Measurements from ENCODE around the gene PABPN1. TPM values are rescaled to one million over a fixed set of nuclear protein-coding genes. Genes with fewer than 3 reads are reported as not detected.

PABPN1 gene
- total and polyA plus RNA-seq, 2 donors: 96.4 to 164 TPM

DNA sequence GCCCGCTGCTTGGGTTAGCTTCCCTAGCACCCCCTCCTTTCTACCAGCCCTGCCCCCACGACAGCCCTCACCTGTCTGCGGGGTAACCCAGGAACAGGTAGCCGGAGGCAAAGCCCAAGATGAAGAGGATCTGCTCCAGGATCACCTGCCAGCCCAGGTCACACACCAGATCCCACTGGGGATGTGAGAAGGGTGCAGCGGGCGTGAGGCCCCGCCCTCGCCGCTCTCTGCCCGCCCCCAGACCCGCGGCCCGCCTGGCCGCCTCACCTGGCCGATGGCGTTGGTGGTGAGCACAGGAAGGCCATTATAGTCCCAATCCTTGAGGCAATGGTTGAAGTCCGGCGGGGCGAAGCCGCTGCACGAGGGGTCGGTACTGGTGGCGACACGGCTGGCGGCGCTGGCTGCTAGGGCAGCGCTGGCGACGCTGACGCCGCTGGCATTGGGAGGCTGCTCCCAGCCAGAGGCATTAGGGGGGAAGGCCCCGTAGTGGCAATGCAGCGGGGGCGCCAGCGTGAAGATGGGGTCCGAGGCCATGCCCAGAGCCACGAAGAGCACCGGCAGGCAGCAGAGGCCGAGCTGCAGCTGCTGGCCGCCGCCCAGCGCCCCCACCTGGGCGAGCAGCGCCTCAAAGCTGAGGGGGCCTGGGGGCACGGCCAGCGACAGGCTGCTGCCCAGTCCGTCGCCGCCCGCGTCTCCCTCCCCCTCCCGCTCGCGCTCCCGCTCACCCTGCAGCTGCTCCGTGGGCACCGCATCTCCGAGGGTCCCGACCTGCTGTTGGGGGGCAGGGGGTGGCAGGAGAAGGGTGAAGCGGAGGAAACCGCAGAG lies 30.6 kb downstream of the PABPN1 start:
- Histone ChIP-seq H3K4me3 (ENCODE audit: low read length in 2 of 2) (peak overlapping the region; percentile 29 to 51), H3K27me3 (ENCODE audit: control insufficient read depth in 2 of 2, insufficient read depth in 1 of 2, low read length in 1 of 2) (peaks cover 41 to 66% of the 10 kb centered on the region in 2 donors), H3K36me3 (ENCODE audit: control insufficient read depth in 2 of 2, insufficient read depth in 2 of 2, low read length in 1 of 2) (no peaks in the 10 kb centered on the region), H3K9me3 (ENCODE audit: control insufficient read depth in 2 of 2, insufficient read depth in 1 of 2, low read length in 1 of 2) (peaks cover 0 to 1% of the 10 kb centered on the region in 2 donors), H3K4me1 (ENCODE audit: control insufficient read depth in 2 of 2, insufficient read depth in 2 of 2, low read length in 2 of 2) (peaks cover 0 to 4% of the 10 kb centered on the region in 2 donors), H3K27ac (ENCODE audit: low read depth in 1 of 2, low read length in 1 of 2) (no peak overlapping the region)
- no peak for DNase-seq (ENCODE audit: low read depth in 6 of 9, low spot score in 9 of 9)
- WGBS: 18% methylated on average over 61 of the region's 61 CpGs

DNA sequence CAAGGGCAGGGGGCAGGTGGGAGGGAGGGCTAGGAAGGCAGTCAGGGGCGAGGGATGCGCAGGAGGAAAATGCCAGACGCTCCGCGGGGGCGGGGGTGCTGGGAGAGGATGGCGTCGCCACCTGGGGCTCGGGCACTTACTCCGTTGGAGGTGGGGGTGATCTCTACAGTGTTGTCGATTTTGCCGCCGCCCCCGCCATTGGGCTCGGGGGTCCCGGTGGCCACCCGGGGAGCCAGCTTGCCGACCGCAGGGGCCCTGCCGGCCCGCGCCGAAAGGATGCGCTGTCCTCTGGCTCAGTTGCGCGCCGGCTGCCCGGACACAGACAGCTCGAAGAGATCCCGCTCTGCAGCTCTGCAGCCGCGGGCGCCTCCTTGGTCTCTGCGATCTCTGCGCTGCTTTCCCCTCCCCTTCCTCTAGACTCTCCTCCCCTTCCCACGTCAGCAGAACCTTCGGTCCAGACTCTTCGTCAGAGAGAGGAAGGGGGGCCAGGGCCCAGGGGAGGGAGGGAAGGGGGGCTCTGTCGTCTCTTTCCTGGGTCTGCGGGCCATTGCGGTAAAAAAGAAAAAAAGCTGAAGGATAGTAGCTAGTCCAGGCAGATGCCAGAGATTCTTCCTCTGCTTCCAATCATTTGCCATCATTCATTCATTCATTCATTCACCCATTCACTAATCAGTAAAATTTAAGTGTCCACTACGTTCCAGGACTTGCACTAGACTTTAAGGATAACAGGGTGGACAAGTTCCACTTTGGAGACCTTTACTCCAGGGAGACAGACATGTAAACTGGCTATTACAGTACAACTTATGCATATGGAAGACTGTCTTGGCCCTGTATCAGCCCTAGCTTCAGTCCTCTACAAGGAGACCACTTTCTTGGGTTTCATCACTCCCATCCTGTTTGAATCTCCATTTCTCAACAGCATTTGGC lies 31.5 kb downstream of the PABPN1 start, which contains the start of gene SLC22A17:
SLC22A17 (minus strand) TSS at position 382 of the 927 bp plus-strand sequence.
- Histone ChIP-seq H3K27ac (ENCODE audit: low read depth in 1 of 2, low read length in 1 of 2) (no peak within 1 kb of the TSS), H3K27me3 (ENCODE audit: control insufficient read depth in 2 of 2, insufficient read depth in 1 of 2, low read length in 1 of 2) (peaks cover 41 to 72% of the 10 kb centered on the region in 2 donors), H3K36me3 (ENCODE audit: control insufficient read depth in 2 of 2, insufficient read depth in 2 of 2, low read length in 1 of 2) (no peaks in the 10 kb centered on the region), H3K4me3 (ENCODE audit: low read length in 2 of 2) (peak within 1 kb of the TSS; percentile 29 to 51), H3K4me1 (ENCODE audit: control insufficient read depth in 2 of 2, insufficient read depth in 2 of 2, low read length in 2 of 2) (peaks cover 0 to 4% of the 10 kb centered on the region in 2 donors), H3K9me3 (ENCODE audit: control insufficient read depth in 2 of 2, insufficient read depth in 1 of 2, low read length in 1 of 2) (peaks cover 0 to 1% of the 10 kb centered on the region in 2 donors)
- 2% methylated on average over 42 of the region's 42 CpGs for WGBS
- peak in 6 of 9 donors; percentile 9 to 48 (median 14) for DNase-seq (ENCODE audit: low read depth in 6 of 9, low spot score in 9 of 9)

DNA sequence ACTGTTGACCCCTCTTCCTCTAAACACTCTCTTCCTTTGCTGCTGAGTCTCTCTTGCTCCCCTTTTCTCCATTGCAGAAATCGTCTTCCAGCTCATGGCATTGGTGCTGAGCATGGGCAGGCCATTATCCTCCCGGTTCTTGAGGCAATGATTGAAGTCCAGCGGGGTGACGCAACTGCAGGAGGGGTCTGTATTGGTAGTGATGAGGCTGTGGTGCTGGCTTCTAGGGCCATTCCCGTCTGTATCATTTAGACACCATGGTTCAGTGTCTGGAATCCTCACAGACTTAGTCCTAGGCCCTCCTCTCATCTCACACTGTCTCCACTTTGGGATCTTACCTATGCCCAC lies 32.1 kb downstream of the PABPN1 start:
- Histone ChIP-seq H3K9me3 (ENCODE audit: control insufficient read depth in 2 of 2, insufficient read depth in 1 of 2, low read length in 1 of 2) (peaks cover 0 to 1% of the 10 kb centered on the region in 2 donors), H3K27me3 (ENCODE audit: control insufficient read depth in 2 of 2, insufficient read depth in 1 of 2, low read length in 1 of 2) (peaks cover 41 to 72% of the 10 kb centered on the region in 2 donors), H3K4me3 (ENCODE audit: low read length in 2 of 2) (no peak overlapping the region), H3K36me3 (ENCODE audit: control insufficient read depth in 2 of 2, insufficient read depth in 2 of 2, low read length in 1 of 2) (no peaks in the 10 kb centered on the region), H3K4me1 (ENCODE audit: control insufficient read depth in 2 of 2, insufficient read depth in 2 of 2, low read length in 2 of 2) (peaks cover 0 to 4% of the 10 kb centered on the region in 2 donors), H3K27ac (ENCODE audit: low read depth in 1 of 2, low read length in 1 of 2) (no peak overlapping the region)
- 87% methylated on average over 5 of the region's 5 CpGs for WGBS
- no peak for DNase-seq (ENCODE audit: low read depth in 6 of 9, low spot score in 9 of 9)

DNA sequence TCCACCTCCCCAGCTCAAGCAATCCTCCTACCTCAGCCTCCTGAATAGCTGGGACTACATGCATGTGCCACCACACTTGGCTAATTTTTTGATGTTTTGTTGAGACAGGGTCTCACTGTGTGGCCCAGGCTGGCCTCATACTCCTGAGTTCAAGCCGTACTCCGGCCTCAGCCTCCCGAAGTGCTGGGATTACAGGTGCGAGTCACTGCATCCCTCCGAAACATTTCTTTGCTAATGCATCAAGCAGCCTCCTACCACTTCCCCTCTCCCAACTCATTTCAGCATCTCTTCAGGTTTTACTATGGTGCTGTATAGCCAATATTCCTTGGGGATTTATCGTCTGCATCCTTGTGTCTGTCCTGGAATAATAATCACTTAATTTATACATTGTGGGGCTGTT lies 33.7 kb downstream of the PABPN1 start:
- H3K4me1 ChIP-seq (ENCODE audit: control insufficient read depth in 2 of 2, insufficient read depth in 2 of 2, low read length in 2 of 2): peaks cover 0 to 4% of the 10 kb centered on the region in 2 donors
- no peak overlapping the region for H3K27ac ChIP-seq (ENCODE audit: low read depth in 1 of 2, low read length in 1 of 2)
- 87% methylated on average over 6 of the region's 6 CpGs for WGBS
- H3K4me3 ChIP-seq (ENCODE audit: low read length in 2 of 2): no peak overlapping the region
- peaks cover 41 to 75% of the 10 kb centered on the region in 2 donors for H3K27me3 ChIP-seq (ENCODE audit: control insufficient read depth in 2 of 2, insufficient read depth in 1 of 2, low read length in 1 of 2)
- no peak for DNase-seq (ENCODE audit: low read depth in 6 of 9, low spot score in 9 of 9)
- no peaks in the 10 kb centered on the region for H3K36me3 ChIP-seq (ENCODE audit: control insufficient read depth in 2 of 2, insufficient read depth in 2 of 2, low read length in 1 of 2)
- peaks cover 0 to 1% of the 10 kb centered on the region in 2 donors for H3K9me3 ChIP-seq (ENCODE audit: control insufficient read depth in 2 of 2, insufficient read depth in 1 of 2, low read length in 1 of 2)

DNA sequence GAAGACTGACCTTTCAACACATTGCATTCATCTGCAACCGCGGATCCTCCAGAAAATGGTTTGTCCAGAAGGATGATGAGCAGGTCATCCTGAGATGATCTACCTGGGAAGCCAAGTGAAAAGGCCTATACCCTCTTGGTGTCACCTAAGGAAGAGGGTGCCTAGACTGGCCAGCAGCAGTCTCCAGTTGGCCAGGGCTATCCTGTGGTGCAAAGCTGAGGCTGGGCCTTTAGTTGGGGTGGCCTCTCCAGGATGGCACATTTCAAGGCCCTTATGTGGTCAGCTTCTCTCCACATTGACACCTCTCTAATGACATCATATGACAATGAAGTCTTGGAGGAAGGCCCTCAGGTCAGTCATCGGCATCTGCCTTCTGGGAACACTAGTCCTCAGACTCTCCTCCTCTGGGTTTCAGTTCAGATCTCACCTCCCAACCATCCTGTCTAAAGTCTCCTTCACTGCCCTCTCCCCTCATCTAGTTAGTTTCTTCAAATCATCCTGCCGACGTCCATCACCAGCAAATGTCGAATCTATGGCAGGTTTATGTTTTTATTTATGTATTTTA lies 34.7 kb downstream of the PABPN1 start:
- Histone ChIP-seq H3K9me3 (ENCODE audit: control insufficient read depth in 2 of 2, insufficient read depth in 1 of 2, low read length in 1 of 2) (peaks cover 0 to 1% of the 10 kb centered on the region in 2 donors), H3K4me1 (ENCODE audit: control insufficient read depth in 2 of 2, insufficient read depth in 2 of 2, low read length in 2 of 2) (peaks cover 0 to 4% of the 10 kb centered on the region in 2 donors), H3K27me3 (ENCODE audit: control insufficient read depth in 2 of 2, insufficient read depth in 1 of 2, low read length in 1 of 2) (peaks cover 38 to 71% of the 10 kb centered on the region in 2 donors), H3K36me3 (ENCODE audit: control insufficient read depth in 2 of 2, insufficient read depth in 2 of 2, low read length in 1 of 2) (no peaks in the 10 kb centered on the region), H3K4me3 (ENCODE audit: low read length in 2 of 2) (no peak overlapping the region), H3K27ac (ENCODE audit: low read depth in 1 of 2, low read length in 1 of 2) (no peak overlapping the region)
- DNase-seq (ENCODE audit: low read depth in 6 of 9, low spot score in 9 of 9): no peak
- 94% methylated on average over 6 of the region's 6 CpGs for WGBS

DNA sequence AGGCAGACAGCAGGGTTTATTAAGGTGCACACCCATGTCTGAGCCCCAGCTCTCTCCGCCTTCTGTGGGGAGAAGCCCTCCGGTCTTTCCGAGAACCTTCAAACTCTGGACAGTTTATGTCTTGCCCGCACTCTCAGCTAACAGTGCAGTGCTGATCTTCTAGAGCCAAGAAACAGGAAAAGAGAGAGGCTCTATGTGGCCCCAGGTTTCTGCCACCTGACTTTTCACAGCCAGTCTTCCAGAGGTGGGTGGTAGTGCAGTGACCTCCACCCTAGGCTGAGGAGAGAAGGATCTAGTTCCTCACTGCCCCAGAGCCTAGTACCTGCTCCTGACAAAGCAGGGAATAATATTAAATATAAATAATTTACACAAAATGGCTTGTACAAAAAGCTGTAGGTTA lies 35.4 kb downstream of the PABPN1 start:
- Histone ChIP-seq H3K36me3 (ENCODE audit: control insufficient read depth in 2 of 2, insufficient read depth in 2 of 2, low read length in 1 of 2) (no peaks in the 10 kb centered on the region), H3K4me1 (ENCODE audit: control insufficient read depth in 2 of 2, insufficient read depth in 2 of 2, low read length in 2 of 2) (peaks cover 0 to 3% of the 10 kb centered on the region in 2 donors), H3K4me3 (ENCODE audit: low read length in 2 of 2) (no peak overlapping the region), H3K9me3 (ENCODE audit: control insufficient read depth in 2 of 2, insufficient read depth in 1 of 2, low read length in 1 of 2) (peaks cover 0 to 1% of the 10 kb centered on the region in 2 donors), H3K27me3 (ENCODE audit: control insufficient read depth in 2 of 2, insufficient read depth in 1 of 2, low read length in 1 of 2) (peaks cover 30 to 66% of the 10 kb centered on the region in 2 donors), H3K27ac (ENCODE audit: low read depth in 1 of 2, low read length in 1 of 2) (no peak overlapping the region)
- 95% methylated on average over 4 of the region's 4 CpGs for WGBS
- DNase-seq (ENCODE audit: low read depth in 6 of 9, low spot score in 9 of 9): no peak

DNA sequence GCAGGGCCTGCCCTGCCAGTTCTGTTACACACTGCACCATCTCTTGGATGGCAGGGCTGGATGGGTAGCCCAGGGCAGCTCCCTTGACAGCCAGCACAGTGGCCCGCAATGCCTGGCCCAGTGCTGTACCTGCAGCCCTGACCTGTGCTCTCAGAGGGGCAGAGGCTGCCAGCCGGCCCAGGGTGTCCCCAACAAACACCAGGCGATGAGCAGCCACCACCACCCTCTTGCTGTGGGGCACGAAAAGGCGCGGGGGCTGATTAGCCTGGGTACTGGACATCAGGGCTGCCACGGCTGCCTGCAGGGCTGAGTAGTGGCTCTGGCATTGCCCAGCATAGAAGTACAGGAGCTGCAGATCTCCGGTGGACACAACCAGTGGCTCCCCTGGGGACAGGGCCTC lies 36.0 kb downstream of the PABPN1 start:
- Histone ChIP-seq H3K36me3 (ENCODE audit: control insufficient read depth in 2 of 2, insufficient read depth in 2 of 2, low read length in 1 of 2) (no peaks in the 10 kb centered on the region), H3K27me3 (ENCODE audit: control insufficient read depth in 2 of 2, insufficient read depth in 1 of 2, low read length in 1 of 2) (peaks cover 25 to 65% of the 10 kb centered on the region in 2 donors), H3K4me3 (ENCODE audit: low read length in 2 of 2) (no peak overlapping the region)

DNA sequence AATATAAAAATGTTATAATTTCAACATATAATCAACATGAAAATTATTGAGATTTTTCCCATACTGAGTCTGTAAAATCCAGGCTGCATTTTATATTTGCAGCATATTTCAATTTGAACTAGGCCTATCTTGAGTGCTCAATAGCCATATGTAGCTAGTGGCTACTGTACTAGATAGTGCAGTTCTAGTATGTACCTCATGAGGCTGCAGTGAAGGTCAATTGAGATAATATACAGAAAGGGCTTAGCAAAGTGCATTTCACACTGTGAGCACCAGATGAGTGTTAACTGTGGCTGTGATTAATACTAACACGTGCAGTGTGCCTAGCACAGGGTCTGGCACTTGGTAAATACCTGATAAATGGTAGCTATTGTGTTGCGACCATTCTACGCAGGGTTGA lies 36.8 kb downstream of the PABPN1 start:
- no peaks in the 10 kb centered on the region for H3K9me3 ChIP-seq (ENCODE audit: control insufficient read depth in 2 of 2, insufficient read depth in 1 of 2, low read length in 1 of 2)
- 95% methylated on average over 3 of the region's 3 CpGs for WGBS

More for the DNA sequence above, 36.0 kb downstream of the PABPN1 start:
- WGBS: 96% methylated on average over 8 of the region's 8 CpGs
- DNase-seq (ENCODE audit: low read depth in 6 of 9, low spot score in 9 of 9): no peak
- Histone ChIP-seq H3K9me3 (ENCODE audit: control insufficient read depth in 2 of 2, insufficient read depth in 1 of 2, low read length in 1 of 2) (no peaks in the 10 kb centered on the region), H3K4me1 (ENCODE audit: control insufficient read depth in 2 of 2, insufficient read depth in 2 of 2, low read length in 2 of 2) (no peaks in the 10 kb centered on the region), H3K27ac (ENCODE audit: low read depth in 1 of 2, low read length in 1 of 2) (no peak overlapping the region)

More for the DNA sequence above, 36.8 kb downstream of the PABPN1 start:
- Histone ChIP-seq H3K27me3 (ENCODE audit: control insufficient read depth in 2 of 2, insufficient read depth in 1 of 2, low read length in 1 of 2) (peaks cover 18 to 60% of the 10 kb centered on the region in 2 donors), H3K4me3 (ENCODE audit: low read length in 2 of 2) (no peak overlapping the region), H3K4me1 (ENCODE audit: control insufficient read depth in 2 of 2, insufficient read depth in 2 of 2, low read length in 2 of 2) (no peaks in the 10 kb centered on the region), H3K27ac (ENCODE audit: low read depth in 1 of 2, low read length in 1 of 2) (no peak overlapping the region), H3K36me3 (ENCODE audit: control insufficient read depth in 2 of 2, insufficient read depth in 2 of 2, low read length in 1 of 2) (no peaks in the 10 kb centered on the region)
- DNase-seq (ENCODE audit: low read depth in 6 of 9, low spot score in 9 of 9): no peak
